Cardiac fibroblast (primary cell): ENCODE results near the gene ATP2C1.

Experiments used
- DNase-seq, 2 donors: peaks; one replicate each; pipeline versions ENCODE4 v3.0.0 to v3.0.0-alpha.2; 2010; ENCODE audit warnings: low read depth in 2 of 2
- H3K4me3 ChIP-seq, 2 donors: replicated peaks in 1 of 2; 1 replicate in 1 of 2; 2 replicates in 1 of 2; pipeline ENCODE4 v1.5.1; 2011; ENCODE audit warnings: low read depth in 2 of 2, low read length in 2 of 2, mild to moderate bottlenecking in 2 of 2, moderate library complexity in 1 of 2
- CTCF ChIP-seq: IDR thresholded peaks from one replicate; pipeline ENCODE4 v1.5.1; 2011; ENCODE audit warnings: low read depth, mild to moderate bottlenecking, low read length, inconsistent platforms

The ATP2C1 gene

GRCh38 chr3:131026321-131027151, 132.7 kb downstream of the ATP2C1 start, which contains the start of the genes ASTE1 and NEK11:
Gene ASTE1, minus strand, starts transcription at chr3:131026825. Its CDS starts 1,519 bp downstream, at chr3:131025306.
Gene NEK11, plus strand, starts transcription at chr3:131026877. Its CDS starts 2,832 bp downstream, at chr3:131029709.
- peak within 1 kb of the TSS; percentile 76 to 89 for H3K4me3 ChIP-seq
- TF ChIP-seq CTCF, result no peak
- DNase-seq, result peak; percentile 86 to 89

- no peak for TF ChIP-seq CTCF
- no peak overlapping the region for H3K4me3 ChIP-seq
- DNase-seq, result no peak
Measured at GRCh38 chr3:131028844-131029243, 135.0 kb downstream of the ATP2C1 start.

- DNase-seq, result no peak
- no peak for TF ChIP-seq CTCF
- H3K4me3 ChIP-seq, result no peak overlapping the region
Measured at GRCh38 chr3:131031660-131032059, 137.8 kb downstream of the ATP2C1 start.

- TF ChIP-seq CTCF, result peak; percentile 51
- no peak overlapping the region for H3K4me3 ChIP-seq
- DNase-seq, result peak; percentile 69 to 72
Measured at GRCh38 chr3:131033480-131034080, 139.7 kb downstream of the ATP2C1 start.

- DNase-seq, result peak; percentile 59 to 91
- TF ChIP-seq CTCF, result no peak
- no peak overlapping the region for H3K4me3 ChIP-seq
Measured at GRCh38 chr3:131036200-131036816, 142.4 kb downstream of the ATP2C1 start.

- H3K4me3 ChIP-seq, result no peak overlapping the region
- peak; percentile 27 to 48 for DNase-seq
- TF ChIP-seq CTCF, result no peak
Measured at GRCh38 chr3:131036986-131037385, 143.1 kb downstream of the ATP2C1 start.
